Measurements from ENCODE around the gene LAIR2.
"Not testable (repeated sequence)": the region's sequence is repeated elsewhere in the genome, so short reads cannot be mapped to it uniquely, and the experiment has no call there.

LAIR2 gene

GRCh38 chr19:54498451-54498772 is 4.2 kb upstream of the LAIR2 start:
- not testable (repeated sequence) for H3K27ac Mint-ChIP-seq; H3K36me3 Mint-ChIP-seq (ENCODE audit: low read depth); H3K4me3 Mint-ChIP-seq; H3K9me3 Mint-ChIP-seq
- H3K27me3 Mint-ChIP-seq (ENCODE audit: low read depth), result peaks cover 34% of the 10 kb centered on the region
- H3K4me1 Mint-ChIP-seq (ENCODE audit: low read depth), result peaks cover 17% of the 10 kb centered on the region

- peaks cover 19% of the 10 kb centered on the region for H3K4me1 Mint-ChIP-seq (ENCODE audit: low read depth)
- H3K27ac Mint-ChIP-seq; H3K4me3 Mint-ChIP-seq; H3K36me3 Mint-ChIP-seq (ENCODE audit: low read depth); H3K9me3 Mint-ChIP-seq; H3K27me3 Mint-ChIP-seq (ENCODE audit: low read depth): not testable (repeated sequence)
These were observed 2.9 kb downstream of the LAIR2 start for GRCh38 chr19:54505542-54505941.

- Mint-ChIP-seq H3K36me3 (ENCODE audit: low read depth) (no peaks in the 10 kb centered on the region), H3K27ac (no peak overlapping the region), H3K4me1 (ENCODE audit: low read depth) (peaks cover 19% of the 10 kb centered on the region), H3K4me3 (no peak overlapping the region), H3K9me3 (no peaks in the 10 kb centered on the region), H3K27me3 (ENCODE audit: low read depth) (peaks cover 4% of the 10 kb centered on the region)
These were observed 3.4 kb downstream of the LAIR2 start for GRCh38 chr19:54506079-54506478.

- H3K27me3 Mint-ChIP-seq (ENCODE audit: low read depth); H3K9me3 Mint-ChIP-seq; H3K36me3 Mint-ChIP-seq (ENCODE audit: low read depth); H3K4me3 Mint-ChIP-seq; H3K27ac Mint-ChIP-seq: not testable (repeated sequence)
- H3K4me1 Mint-ChIP-seq (ENCODE audit: low read depth), result peaks cover 19% of the 10 kb centered on the region
These were observed 4.5 kb downstream of the LAIR2 start for GRCh38 chr19:54507038-54507717.

- H3K36me3 Mint-ChIP-seq (ENCODE audit: low read depth), result no peaks in the 10 kb centered on the region
- H3K27me3 Mint-ChIP-seq (ENCODE audit: low read depth), result peaks cover 4% of the 10 kb centered on the region
- H3K9me3 Mint-ChIP-seq, result no peaks in the 10 kb centered on the region
- H3K4me1 Mint-ChIP-seq (ENCODE audit: low read depth), result peaks cover 14% of the 10 kb centered on the region
- no peak overlapping the region for H3K4me3 Mint-ChIP-seq
- no peak overlapping the region for H3K27ac Mint-ChIP-seq
These were observed 5.2 kb downstream of the LAIR2 start for GRCh38 chr19:54507824-54508223.

- not testable (repeated sequence) for H3K36me3 Mint-ChIP-seq (ENCODE audit: low read depth); H3K4me3 Mint-ChIP-seq
- peaks cover 10% of the 10 kb centered on the region for H3K27me3 Mint-ChIP-seq (ENCODE audit: low read depth)
These were observed 5.9 kb downstream of the LAIR2 start for GRCh38 chr19:54508487-54508886.

GRCh38 chr19:54509200-54509940 is 6.7 kb downstream of the LAIR2 start:
- H3K27ac Mint-ChIP-seq; H3K9me3 Mint-ChIP-seq; H3K36me3 Mint-ChIP-seq (ENCODE audit: low read depth); H3K4me3 Mint-ChIP-seq: not testable (repeated sequence)
- Mint-ChIP-seq H3K4me1 (ENCODE audit: low read depth) (peaks cover 14% of the 10 kb centered on the region), H3K27me3 (ENCODE audit: low read depth) (peaks cover 11% of the 10 kb centered on the region)

More at GRCh38 chr19:54508487-54508886, 5.9 kb downstream of the LAIR2 start:
- H3K27ac Mint-ChIP-seq, H3K9me3 Mint-ChIP-seq: not testable (repeated sequence)
- H3K4me1 Mint-ChIP-seq (ENCODE audit: low read depth), result peaks cover 14% of the 10 kb centered on the region

GRCh38 chr19:54515156-54515555 is 12.5 kb downstream of the LAIR2 start:
- H3K27ac Mint-ChIP-seq, result peak overlapping the region; percentile 13
- H3K27me3 Mint-ChIP-seq (ENCODE audit: low read depth), result peaks cover 21% of the 10 kb centered on the region
- peaks cover 3% of the 10 kb centered on the region for H3K9me3 Mint-ChIP-seq

GRCh38 chr19:54517483-54517882 is 14.9 kb downstream of the LAIR2 start:
- H3K27me3 Mint-ChIP-seq (ENCODE audit: low read depth), result peaks cover 21% of the 10 kb centered on the region

More at GRCh38 chr19:54515156-54515555, 12.5 kb downstream of the LAIR2 start:
- Mint-ChIP-seq H3K4me1 (ENCODE audit: low read depth) (peaks cover 19% of the 10 kb centered on the region), H3K36me3 (ENCODE audit: low read depth) (no peaks in the 10 kb centered on the region), H3K4me3 (no peak overlapping the region)

GRCh38 chr19:54518844-54519243 is 16.2 kb downstream of the LAIR2 start:
- peak overlapping the region; percentile 56 for H3K4me3 Mint-ChIP-seq
- peaks cover 15% of the 10 kb centered on the region for H3K27me3 Mint-ChIP-seq (ENCODE audit: low read depth)
- H3K36me3 Mint-ChIP-seq (ENCODE audit: low read depth), result no peaks in the 10 kb centered on the region
- peaks cover 50% of the 10 kb centered on the region for H3K4me1 Mint-ChIP-seq (ENCODE audit: low read depth)
- peaks cover 3% of the 10 kb centered on the region for H3K9me3 Mint-ChIP-seq
- peak overlapping the region; percentile 81 for H3K27ac Mint-ChIP-seq

More at GRCh38 chr19:54517483-54517882, 14.9 kb downstream of the LAIR2 start:
- Mint-ChIP-seq H3K9me3 (peaks cover 3% of the 10 kb centered on the region), H3K4me3 (no peak overlapping the region), H3K4me1 (ENCODE audit: low read depth) (peaks cover 39% of the 10 kb centered on the region), H3K36me3 (ENCODE audit: low read depth) (no peaks in the 10 kb centered on the region), H3K27ac (peak overlapping the region; percentile 64)

- Mint-ChIP-seq H3K4me1 (ENCODE audit: low read depth) (peaks cover 52% of the 10 kb centered on the region), H3K27ac (peak overlapping the region; percentile 65), H3K27me3 (ENCODE audit: low read depth) (peaks cover 8% of the 10 kb centered on the region), H3K36me3 (ENCODE audit: low read depth) (no peaks in the 10 kb centered on the region), H3K9me3 (peaks cover 8% of the 10 kb centered on the region), H3K4me3 (peak overlapping the region; percentile 62)
These were observed 18.6 kb downstream of the LAIR2 start for GRCh38 chr19:54521022-54521859.

GRCh38 chr19:54521860-54522513 is 19.4 kb downstream of the LAIR2 start:
- peaks cover 52% of the 10 kb centered on the region for H3K4me1 Mint-ChIP-seq (ENCODE audit: low read depth)
- H3K27me3 Mint-ChIP-seq (ENCODE audit: low read depth), result peaks cover 6% of the 10 kb centered on the region
- peak overlapping the region; percentile 62 for H3K4me3 Mint-ChIP-seq

GRCh38 chr19:54523403-54523802 is 20.8 kb downstream of the LAIR2 start:
- Mint-ChIP-seq H3K27ac (peak overlapping the region; percentile 8), H3K27me3 (ENCODE audit: low read depth) (peaks cover 6% of the 10 kb centered on the region), H3K4me3 (peak overlapping the region; percentile 1), H3K9me3 (peaks cover 17% of the 10 kb centered on the region), H3K36me3 (ENCODE audit: low read depth) (peaks cover 3% of the 10 kb centered on the region), H3K4me1 (ENCODE audit: low read depth) (peaks cover 43% of the 10 kb centered on the region)

More at GRCh38 chr19:54521860-54522513, 19.4 kb downstream of the LAIR2 start:
- peaks cover 9% of the 10 kb centered on the region for H3K9me3 Mint-ChIP-seq
- no peaks in the 10 kb centered on the region for H3K36me3 Mint-ChIP-seq (ENCODE audit: low read depth)
- peak overlapping the region; percentile 37 for H3K27ac Mint-ChIP-seq

GRCh38 chr19:54525636-54526035 is 23.0 kb downstream of the LAIR2 start:
- peaks cover 3% of the 10 kb centered on the region for H3K36me3 Mint-ChIP-seq (ENCODE audit: low read depth)
- H3K27me3 Mint-ChIP-seq (ENCODE audit: low read depth), result peaks cover 14% of the 10 kb centered on the region
- peaks cover 17% of the 10 kb centered on the region for H3K9me3 Mint-ChIP-seq
- H3K27ac Mint-ChIP-seq, result no peak overlapping the region
- no peak overlapping the region for H3K4me3 Mint-ChIP-seq
- peaks cover 40% of the 10 kb centered on the region for H3K4me1 Mint-ChIP-seq (ENCODE audit: low read depth)

Measured in T-helper 1 cell treated with Interleukin-12 subunit alpha and Interleukin-12 subunit beta and Interleukin-4 antibody, amounts not matched to agents 30 μg/mL and 1 μg/mL, for 36 hours (primary cell).